Measurements from ENCODE around the gene COX17. TPM values are rescaled to one million over a fixed set of nuclear protein-coding genes. Genes with fewer than 3 reads are reported as not detected.
"Not testable (repeated sequence)": the region's sequence is repeated elsewhere in the genome, so short reads cannot be mapped to it uniquely, and the experiment has no call there.

COX17 gene
- polyA plus RNA-seq, 1 donor (not counting 4 experiments of a cell fraction or from before 2014, with no cell fraction given), result 40.6 TPM

DNA sequence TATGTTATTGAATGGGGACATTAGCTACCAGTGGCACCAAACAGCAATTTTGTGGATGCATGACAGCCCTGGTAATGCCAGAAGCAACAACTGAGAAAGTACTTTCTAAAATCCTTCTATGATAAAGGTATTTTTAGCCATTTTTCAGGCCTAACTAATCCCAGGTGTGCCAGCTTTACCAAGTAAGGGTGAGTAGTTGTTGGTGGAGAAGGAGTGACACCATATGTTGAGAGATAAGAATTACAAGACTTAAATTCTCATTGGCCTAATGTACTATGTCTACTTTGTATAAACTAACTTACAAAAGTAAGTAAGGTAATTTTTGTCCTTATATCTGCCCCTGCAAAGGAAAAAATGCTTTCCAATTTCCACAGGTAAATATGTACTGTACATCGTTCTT lies 4.1 kb upstream of the COX17 start:
- no peak overlapping the region for H2AFZ ChIP-seq (ENCODE audit: control insufficient read depth, low read length)
- no peaks in the 10 kb centered on the region for H3K27me3 ChIP-seq (ENCODE audit: control insufficient read depth, extremely low read depth, insufficient read depth, low read length)
- H3K79me2 ChIP-seq (ENCODE audit: control insufficient read depth, insufficient read depth, low read length), result peaks cover 4% of the 10 kb centered on the region
- H3K9me1 ChIP-seq (ENCODE audit: control insufficient read depth, extremely low read depth, insufficient read depth, low read length), result no peaks in the 10 kb centered on the region
- H3K4me1 ChIP-seq (ENCODE audit: control insufficient read depth, extremely low read depth, insufficient read depth, low read length), result peaks cover 5% of the 10 kb centered on the region
- H3K9ac ChIP-seq (ENCODE audit: control insufficient read depth, extremely low read depth, insufficient read depth, low read length), result no peak overlapping the region
- no peak for DNase-seq (ENCODE audit: low read depth, low spot score)
- no peaks in the 10 kb centered on the region for H3K36me3 ChIP-seq (ENCODE audit: control insufficient read depth in 2 of 2, extremely low read depth in 1 of 2, insufficient read depth in 2 of 2, low read length in 2 of 2)
- TF ChIP-seq, protein P1, sequence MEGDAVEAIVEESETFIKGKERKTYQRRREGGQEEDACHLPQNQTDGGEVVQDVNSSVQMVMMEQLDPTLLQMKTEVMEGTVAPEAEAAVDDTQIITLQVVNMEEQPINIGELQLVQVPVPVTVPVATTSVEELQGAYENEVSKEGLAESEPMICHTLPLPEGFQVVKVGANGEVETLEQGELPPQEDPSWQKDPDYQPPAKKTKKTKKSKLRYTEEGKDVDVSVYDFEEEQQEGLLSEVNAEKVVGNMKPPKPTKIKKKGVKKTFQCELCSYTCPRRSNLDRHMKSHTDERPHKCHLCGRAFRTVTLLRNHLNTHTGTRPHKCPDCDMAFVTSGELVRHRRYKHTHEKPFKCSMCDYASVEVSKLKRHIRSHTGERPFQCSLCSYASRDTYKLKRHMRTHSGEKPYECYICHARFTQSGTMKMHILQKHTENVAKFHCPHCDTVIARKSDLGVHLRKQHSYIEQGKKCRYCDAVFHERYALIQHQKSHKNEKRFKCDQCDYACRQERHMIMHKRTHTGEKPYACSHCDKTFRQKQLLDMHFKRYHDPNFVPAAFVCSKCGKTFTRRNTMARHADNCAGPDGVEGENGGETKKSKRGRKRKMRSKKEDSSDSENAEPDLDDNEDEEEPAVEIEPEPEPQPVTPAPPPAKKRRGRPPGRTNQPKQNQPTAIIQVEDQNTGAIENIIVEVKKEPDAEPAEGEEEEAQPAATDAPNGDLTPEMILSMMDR (optimal IDR thresholded peaks at IDR 0.05 in 1 of 3, IDR thresholded peaks at IDR 0.05 in 1 of 3, conservative IDR thresholded peaks at IDR 0.05 in 1 of 3; ENCODE audit: extremely low read depth in 1 of 3, insufficient read depth in 2 of 3, low read length in 3 of 3), result peak in 2 of 3 experiments; percentile 30 to 51
- TF ChIP-seq EZH2 (IDR thresholded peaks at IDR 0.05; ENCODE audit: low read length), result no peak
- H3K4me2 ChIP-seq (ENCODE audit: control insufficient read depth, extremely low read depth, insufficient read depth, low read depth, low read length), result no peak overlapping the region
- no peaks in the 10 kb centered on the region for H4K20me1 ChIP-seq (ENCODE audit: control insufficient read depth, extremely low read depth, insufficient read depth, low read length)
- no peak overlapping the region for H3K27ac ChIP-seq (ENCODE audit: control insufficient read depth, insufficient read depth, low read length)
- FAIRE-seq, result peak; percentile 5
- dilution Hi-C loops (cut with MboI; ENCODE audit: extremely low pct_ligation_motif_present, low sequenced_read_pairs), result no loop called here
- no peaks in the 10 kb centered on the region for H3K9me3 ChIP-seq (ENCODE audit: control insufficient read depth, low read depth, low read length)
- H3K4me3 ChIP-seq (ENCODE audit: control insufficient read depth in 2 of 3, extremely low read depth in 1 of 3, insufficient read depth in 2 of 3, low read depth in 1 of 3, low read length in 3 of 3), result no peak overlapping the region

DNA sequence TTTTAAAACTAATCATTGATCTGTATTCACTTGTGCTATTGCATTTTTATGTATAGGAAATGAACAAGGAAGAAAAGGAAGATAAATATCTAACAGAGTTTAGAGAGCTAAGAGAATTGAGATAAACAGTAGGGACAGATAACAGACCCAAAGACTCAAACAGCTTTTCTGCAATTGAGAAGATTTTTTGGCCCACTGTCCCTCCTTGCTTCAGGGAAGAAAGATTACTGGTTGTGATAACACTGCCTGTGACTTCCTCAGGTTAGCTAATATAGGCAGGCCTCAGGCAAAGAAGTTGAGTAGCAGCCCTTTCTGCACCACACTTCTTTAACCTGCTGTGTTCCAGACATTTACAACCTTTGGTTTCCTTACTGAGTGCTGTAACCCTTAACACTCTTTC lies 2.7 kb upstream of the COX17 start:
- Histone ChIP-seq H3K9me1 (ENCODE audit: control insufficient read depth, extremely low read depth, insufficient read depth, low read length) (no peaks in the 10 kb centered on the region), H3K9me3 (ENCODE audit: control insufficient read depth, low read depth, low read length) (no peaks in the 10 kb centered on the region), H3K9ac (ENCODE audit: control insufficient read depth, extremely low read depth, insufficient read depth, low read length) (no peak overlapping the region), H3K4me1 (ENCODE audit: control insufficient read depth, extremely low read depth, insufficient read depth, low read length) (peaks cover 11% of the 10 kb centered on the region), H2AFZ (ENCODE audit: control insufficient read depth, low read length) (no peak overlapping the region), H4K20me1 (ENCODE audit: control insufficient read depth, extremely low read depth, insufficient read depth, low read length) (no peaks in the 10 kb centered on the region), H3K27ac (ENCODE audit: control insufficient read depth, insufficient read depth, low read length) (no peak overlapping the region), H3K79me2 (ENCODE audit: control insufficient read depth, insufficient read depth, low read length) (peaks cover 13% of the 10 kb centered on the region), H3K36me3 (ENCODE audit: control insufficient read depth in 2 of 2, extremely low read depth in 1 of 2, insufficient read depth in 2 of 2, low read length in 2 of 2) (peaks cover 0 to 5% of the 10 kb centered on the region in 2 experiments), H3K27me3 (ENCODE audit: control insufficient read depth, extremely low read depth, insufficient read depth, low read length) (no peaks in the 10 kb centered on the region), H3K4me2 (ENCODE audit: control insufficient read depth, extremely low read depth, insufficient read depth, low read depth, low read length) (no peak overlapping the region), H3K4me3 (ENCODE audit: control insufficient read depth in 2 of 3, extremely low read depth in 1 of 3, insufficient read depth in 2 of 3, low read depth in 1 of 3, low read length in 3 of 3) (no peak overlapping the region)
- TF ChIP-seq, protein P1 (optimal IDR thresholded peaks at IDR 0.05 in 1 of 3, IDR thresholded peaks at IDR 0.05 in 1 of 3, conservative IDR thresholded peaks at IDR 0.05 in 1 of 3; ENCODE audit: extremely low read depth in 1 of 3, insufficient read depth in 2 of 3, low read length in 3 of 3), result no peak
- no peak for FAIRE-seq
- DNase-seq (ENCODE audit: low read depth, low spot score), result no peak
- dilution Hi-C loops (cut with MboI; ENCODE audit: extremely low pct_ligation_motif_present, low sequenced_read_pairs), result no loop called here

DNA sequence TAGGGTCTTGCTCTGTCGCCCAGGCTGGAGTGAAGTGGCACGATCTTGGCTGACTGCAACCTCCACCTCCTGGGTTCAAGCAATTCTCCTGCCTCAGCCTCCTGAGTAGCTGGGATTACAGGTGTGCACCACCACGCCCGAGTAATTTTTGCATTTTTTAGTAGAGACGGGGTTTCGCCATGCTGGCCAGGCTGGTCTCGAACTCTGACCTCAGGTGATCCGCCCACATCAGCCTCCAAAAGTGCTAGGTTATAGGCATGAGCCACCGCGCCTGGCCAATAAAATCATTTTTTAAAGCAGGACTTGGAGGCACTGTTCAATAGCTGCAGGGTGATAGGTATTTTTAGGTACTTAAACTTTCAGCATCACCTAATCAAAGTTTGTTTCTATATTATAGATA lies 1.0 kb upstream of the COX17 start:
- H3K36me3 ChIP-seq (ENCODE audit: control insufficient read depth in 2 of 2, extremely low read depth in 1 of 2, insufficient read depth in 2 of 2, low read length in 2 of 2); H3K9me1 ChIP-seq (ENCODE audit: control insufficient read depth, extremely low read depth, insufficient read depth, low read length); H3K9ac ChIP-seq (ENCODE audit: control insufficient read depth, extremely low read depth, insufficient read depth, low read length); H3K4me3 ChIP-seq (ENCODE audit: control insufficient read depth in 2 of 3, extremely low read depth in 1 of 3, insufficient read depth in 2 of 3, low read depth in 1 of 3, low read length in 3 of 3); H2AFZ ChIP-seq (ENCODE audit: control insufficient read depth, low read length); H3K27me3 ChIP-seq (ENCODE audit: control insufficient read depth, extremely low read depth, insufficient read depth, low read length); H3K4me2 ChIP-seq (ENCODE audit: control insufficient read depth, extremely low read depth, insufficient read depth, low read depth, low read length); H3K9me3 ChIP-seq (ENCODE audit: control insufficient read depth, low read depth, low read length); H3K27ac ChIP-seq (ENCODE audit: control insufficient read depth, insufficient read depth, low read length); FAIRE-seq; DNase-seq (ENCODE audit: low read depth, low spot score); dilution Hi-C loops (cut with MboI; ENCODE audit: extremely low pct_ligation_motif_present, low sequenced_read_pairs); H4K20me1 ChIP-seq (ENCODE audit: control insufficient read depth, extremely low read depth, insufficient read depth, low read length): not testable (repeated sequence)
- peaks cover 11% of the 10 kb centered on the region for H3K4me1 ChIP-seq (ENCODE audit: control insufficient read depth, extremely low read depth, insufficient read depth, low read length)
- peaks cover 13% of the 10 kb centered on the region for H3K79me2 ChIP-seq (ENCODE audit: control insufficient read depth, insufficient read depth, low read length)

All from keratinocyte (primary cell).